OCI-LY7 (cell line): Measurements from ENCODE around the gene LRIG1.

Source experiments
- EZH2phosphoT487 ChIP-seq: fragments of 200-600 bp; sonication (generic); IDR thresholded peaks from 2 replicates; pipeline ENCODE4 v1.6.1; 2018; ENCODE audit warnings: low read depth, borderline replicate concordance, mild to moderate bottlenecking, mixed run types, antibody characterized with exemption, low read length, moderate library complexity, mixed read lengths
- TF ChIP-seq, protein P1 (sequence below): fragments of 200-600 bp; sonication (generic); conservative IDR thresholded peaks from 2 replicates; pipeline ENCODE4 v1.5.1; 2014; ENCODE audit warnings: mild to moderate bottlenecking, antibody characterized with exemption, low read length, moderate library complexity, mixed read lengths

- TF ChIP-seq, protein P1, sequence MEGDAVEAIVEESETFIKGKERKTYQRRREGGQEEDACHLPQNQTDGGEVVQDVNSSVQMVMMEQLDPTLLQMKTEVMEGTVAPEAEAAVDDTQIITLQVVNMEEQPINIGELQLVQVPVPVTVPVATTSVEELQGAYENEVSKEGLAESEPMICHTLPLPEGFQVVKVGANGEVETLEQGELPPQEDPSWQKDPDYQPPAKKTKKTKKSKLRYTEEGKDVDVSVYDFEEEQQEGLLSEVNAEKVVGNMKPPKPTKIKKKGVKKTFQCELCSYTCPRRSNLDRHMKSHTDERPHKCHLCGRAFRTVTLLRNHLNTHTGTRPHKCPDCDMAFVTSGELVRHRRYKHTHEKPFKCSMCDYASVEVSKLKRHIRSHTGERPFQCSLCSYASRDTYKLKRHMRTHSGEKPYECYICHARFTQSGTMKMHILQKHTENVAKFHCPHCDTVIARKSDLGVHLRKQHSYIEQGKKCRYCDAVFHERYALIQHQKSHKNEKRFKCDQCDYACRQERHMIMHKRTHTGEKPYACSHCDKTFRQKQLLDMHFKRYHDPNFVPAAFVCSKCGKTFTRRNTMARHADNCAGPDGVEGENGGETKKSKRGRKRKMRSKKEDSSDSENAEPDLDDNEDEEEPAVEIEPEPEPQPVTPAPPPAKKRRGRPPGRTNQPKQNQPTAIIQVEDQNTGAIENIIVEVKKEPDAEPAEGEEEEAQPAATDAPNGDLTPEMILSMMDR: no peak
- TF ChIP-seq EZH2phosphoT487: no peak
These were observed 96.6 kb downstream of the LRIG1 start for GRCh38 chr3:66404197-66404596.
